Liver (tissue), 9 donors: ENCODE results near the gene PRKN. TPM values are rescaled to one million over a fixed set of nuclear protein-coding genes. Genes with fewer than 3 reads are reported as not detected.

ENCODE experiments used
- DNase-seq: peaks from one replicate; pipeline ENCODE4 v3.0.0-alpha.2; 2017; ENCODE audit warnings: low spot score
- H3K27ac ChIP-seq, 2 donors: one replicate each; pipeline ENCODE4 v1.7.0; 2013; ENCODE audit warnings: inconsistent platforms in 2 of 2, low read length in 2 of 2, control low read depth in 1 of 2, low read depth in 1 of 2, mild to moderate bottlenecking in 1 of 2
- H3K27me3 ChIP-seq, 4 donors: one replicate each; pipeline versions ENCODE4 v1.6.1 to v1.7.0; 2013; ENCODE audit warnings: low read length in 3 of 4, inconsistent platforms in 1 of 4, mild to moderate bottlenecking in 1 of 4, moderate library complexity in 1 of 4; ENCODE audit not compliant: control insufficient read depth in 4 of 4, insufficient read depth in 4 of 4
- H3K36me3 ChIP-seq, 4 donors: one replicate each; pipeline versions ENCODE4 v1.6.1 to v1.7.0; 2013; ENCODE audit warnings: low read length in 3 of 4, mild to moderate bottlenecking in 3 of 4, low read depth in 1 of 4, moderate library complexity in 1 of 4; ENCODE audit not compliant: control insufficient read depth in 4 of 4, insufficient read depth in 3 of 4
- H3K4me1 ChIP-seq, 4 donors: one replicate each; pipeline versions ENCODE4 v1.6.1 to v1.7.0; 2013; ENCODE audit warnings: low read length in 3 of 4, mild to moderate bottlenecking in 3 of 4, moderate library complexity in 1 of 4; ENCODE audit not compliant: control insufficient read depth in 4 of 4, insufficient read depth in 4 of 4
- H3K4me3 ChIP-seq, 3 donors: one replicate each; pipeline versions ENCODE4 v1.6.1 to v1.7.0; 2013; ENCODE audit warnings: low read length in 3 of 3, control low read depth in 1 of 3, low read depth in 1 of 3, mild to moderate bottlenecking in 1 of 3
- H3K9ac ChIP-seq, 2 donors: one replicate each; pipeline ENCODE4 v1.7.0; 2013; ENCODE audit warnings: low read length in 2 of 2, mild to moderate bottlenecking in 2 of 2, moderate library complexity in 2 of 2, control low read depth in 1 of 2, low read depth in 1 of 2
- H3K9me3 ChIP-seq, 4 donors: one replicate each; pipeline versions ENCODE4 v1.6.1 to v1.7.0; 2013; ENCODE audit warnings: low read length in 3 of 4; ENCODE audit not compliant: control insufficient read depth in 4 of 4
- FOXA1 ChIP-seq: IDR thresholded peaks from 2 replicates; pipeline ENCODE4 v1.6.1; 2016; ENCODE audit warnings: antibody characterized with exemption
- FOXA2 ChIP-seq: IDR thresholded peaks from 2 replicates; pipeline ENCODE4 v1.6.1; 2016; ENCODE audit warnings: antibody characterized with exemption
- GABPA ChIP-seq, 2 donors: IDR thresholded peaks in 1 of 2; conservative IDR thresholded peaks in 1 of 2; 2 replicates each; pipeline ENCODE4 v1.6.1; 2016; ENCODE audit warnings: antibody characterized with exemption in 2 of 2, mild to moderate bottlenecking in 1 of 2, moderate library complexity in 1 of 2
- HNF4A ChIP-seq, 2 donors: conservative IDR thresholded peaks; 2 replicates each; pipeline ENCODE4 v1.6.1; 2016; ENCODE audit warnings: antibody characterized with exemption in 2 of 2, mild to moderate bottlenecking in 2 of 2
- JUND ChIP-seq, 2 donors: IDR thresholded peaks; 2 replicates each; pipeline ENCODE4 v1.6.1; 2016; ENCODE audit warnings: antibody characterized with exemption in 2 of 2
- NR2F2 ChIP-seq: IDR thresholded peaks from 2 replicates; pipeline ENCODE4 v1.6.1; 2016; ENCODE audit warnings: antibody characterized with exemption
- RAD21 ChIP-seq, 2 donors: IDR thresholded peaks; 2 replicates each; pipeline ENCODE4 v1.6.1; 2016; ENCODE audit warnings: antibody characterized with exemption in 2 of 2, mild to moderate bottlenecking in 2 of 2
- REST ChIP-seq: IDR thresholded peaks from 2 replicates; pipeline ENCODE4 v1.6.1; 2016; ENCODE audit warnings: antibody characterized with exemption, mild to moderate bottlenecking
- RXRA ChIP-seq, 2 donors: IDR thresholded peaks; 2 replicates each; pipeline ENCODE4 v1.6.1; 2017 to 2018; ENCODE audit warnings: antibody characterized with exemption in 2 of 2, mild to moderate bottlenecking in 1 of 2
- TAF1 ChIP-seq: conservative IDR thresholded peaks from 2 replicates; pipeline ENCODE4 v1.6.1; 2016; ENCODE audit warnings: antibody characterized with exemption, mild to moderate bottlenecking
- WGBS: extraction: QIAGEN DNeasy Blood & Tissue Kit; methylation state at CpG from one replicate; pipeline ENCODE4 v1.1.7; 2013; 5-methylcytosine and 5-hydroxymethylcytosine counted together
- polyA plus RNA-seq, 2 donors: library from polyadenylated mRNA; stranded (reverse) in 1 of 2; unstranded in 1 of 2; fragments of 200-250 nt in 1 of 2; fragments of >200 nt in 1 of 2; fragmentation: Nextera tagmentation in 1 of 2; extraction: Ambion mirVana in 1 of 2; gene quantifications; one replicate each; pipeline versions ENCODE4 v1.2.1 to v1.2.3, GENCODE V29; 2013 to 2015
- total RNA-seq, 2 donors: library from RNA; depleted of rRNA; stranded (reverse); fragments of >200 nt; gene quantifications; one replicate each; pipeline ENCODE4 v1.2.3, GENCODE V29; 2014
- TF ChIP-seq, protein P1 (sequence below): IDR thresholded peaks from 2 replicates; pipeline ENCODE4 v1.6.1; 2016; ENCODE audit warnings: antibody characterized with exemption
- donor health status: healthy.
- donor health status: healthy.
- donor health status: healthy.
- donor health status: healthy.
- donor health status: healthy.

PRKN gene
- total and polyA plus RNA-seq, 4 donors, result 0.47 to 4.1 (median 3.2) TPM

DNA sequence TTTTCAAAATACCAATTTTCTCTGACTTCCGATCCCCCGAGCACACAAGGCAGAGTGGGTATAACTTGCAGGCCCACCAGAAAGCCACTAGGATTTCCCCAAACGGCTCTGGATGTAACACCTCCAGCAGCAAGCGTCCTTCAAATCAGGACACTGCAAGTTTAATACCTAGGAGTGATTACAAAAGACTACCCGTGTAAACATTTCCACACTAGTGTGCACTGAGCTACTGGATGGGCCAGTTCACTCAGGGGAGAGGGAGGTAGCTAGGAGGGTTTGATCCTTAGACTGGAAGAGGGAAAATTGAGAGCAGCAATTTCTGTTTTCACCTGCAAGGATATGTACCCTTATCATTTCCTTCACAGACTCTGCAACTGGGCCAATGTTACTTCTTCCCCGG lies 1361.9 kb downstream of the PRKN start (continued):
- TF ChIP-seq REST, result no peak
- no peak for TF ChIP-seq TAF1
- no peak for TF ChIP-seq JUND (IDR thresholded peaks at IDR 0.05)
- no peak for TF ChIP-seq NR2F2
- no peak for TF ChIP-seq RXRA (IDR thresholded peaks at IDR 0.05)

DNA sequence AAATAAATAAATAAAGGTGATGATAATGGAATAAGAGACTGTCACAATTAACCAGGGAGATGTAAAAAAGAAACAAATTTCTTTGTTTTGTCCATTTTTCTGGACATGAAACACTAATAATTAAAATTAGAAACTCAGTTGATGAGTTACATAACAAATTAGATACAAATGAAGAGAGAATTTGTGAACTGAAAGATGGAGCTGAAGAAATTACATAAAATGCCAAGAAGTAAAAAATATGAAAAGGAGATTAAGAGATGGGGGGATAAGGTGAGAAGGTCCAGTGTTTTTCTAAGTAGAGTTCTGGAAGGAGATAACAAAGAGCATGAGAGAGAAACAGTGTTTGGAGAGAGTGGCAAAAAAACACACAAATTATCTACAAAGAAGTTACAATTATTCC lies 1364.3 kb downstream of the PRKN start:
- no peak overlapping the region for H3K9ac ChIP-seq
- H3K27ac ChIP-seq, result no peak overlapping the region
- no peaks in the 10 kb centered on the region for H3K36me3 ChIP-seq
- H3K9me3 ChIP-seq, result no peaks in the 10 kb centered on the region
- H3K4me1 ChIP-seq, result no peaks in the 10 kb centered on the region
- no peak for DNase-seq
- TF ChIP-seq REST, result no peak
- TF ChIP-seq, protein P1, sequence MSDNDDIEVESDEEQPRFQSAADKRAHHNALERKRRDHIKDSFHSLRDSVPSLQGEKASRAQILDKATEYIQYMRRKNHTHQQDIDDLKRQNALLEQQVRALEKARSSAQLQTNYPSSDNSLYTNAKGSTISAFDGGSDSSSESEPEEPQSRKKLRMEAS, result no peak
- H3K4me3 ChIP-seq, result no peak overlapping the region
- H3K27me3 ChIP-seq, result no peaks in the 10 kb centered on the region

- over 99% methylated on average over 7 of the region's 7 CpGs for WGBS
- TF ChIP-seq RAD21 (IDR thresholded peaks at IDR 0.05) (no peak), GABPA (IDR thresholded peaks at IDR 0.05 in 1 of 2, conservative IDR thresholded peaks at IDR 0.05 in 1 of 2) (no peak), NR2F2 (no peak), HNF4A (conservative IDR thresholded peaks at IDR 0.05) (no peak), FOXA2 (no peak), RXRA (IDR thresholded peaks at IDR 0.05) (no peak), FOXA1 (no peak)
- TF ChIP-seq, protein P1, result no peak
- Histone ChIP-seq H3K36me3 (no peaks in the 10 kb centered on the region), H3K27me3 (no peaks in the 10 kb centered on the region), H3K27ac (no peak overlapping the region), H3K4me3 (no peak overlapping the region), H3K9me3 (no peaks in the 10 kb centered on the region), H3K9ac (no peak overlapping the region), H3K4me1 (no peaks in the 10 kb centered on the region)
- DNase-seq, result no peak
Measured at GRCh38 chr6:161362266-161362665, 1365.3 kb downstream of the PRKN start.
